Measurements from ENCODE around the gene RETN. TPM values are rescaled to one million over a fixed set of nuclear protein-coding genes. Genes with fewer than 3 reads are reported as not detected.

RETN gene
- total and polyA plus RNA-seq, 4 donors, result 2.6 TPM; not detected in 3

GRCh38 chr19:7650148-7650547 is 18.7 kb upstream of the RETN start:
- WGBS, 2 donors, result 41 to 42% methylated on average over 2 of the region's 2 CpGs
- intact Hi-C loops (cut with DNase I), result loop anchor here (2.0 to 10.0 kb wide), 3 partner anchors 29 to 147 kb away; no protein-coding TSS in a partner anchor
- Histone ChIP-seq H3K9me3 (ENCODE audit: control insufficient read depth, low read length) (no peaks in the 10 kb centered on the region), H3K4me1 (ENCODE audit: control insufficient read depth in 1 of 2, insufficient read depth in 2 of 2, low read length in 2 of 2) (no peaks in the 10 kb centered on the region), H3K36me3 (ENCODE audit: control insufficient read depth in 1 of 2, insufficient read depth in 2 of 2, low read length in 1 of 2) (no peaks in the 10 kb centered on the region), H3K27ac (ENCODE audit: low read depth in 1 of 2, low read length in 2 of 2) (no peak overlapping the region), H3K27me3 (ENCODE audit: control insufficient read depth in 1 of 2, insufficient read depth in 2 of 2, low read length in 1 of 2) (no peaks in the 10 kb centered on the region), H3K4me3 (ENCODE audit: low read length in 2 of 2) (no peak overlapping the region)
- ATAC-seq (ENCODE audit: low FRiP score) (no peak), DNase-seq (no peak)

- WGBS, 2 donors, result 3 to 4% methylated on average over 28 of the region's 28 CpGs
- Histone ChIP-seq H3K9me3 (ENCODE audit: control insufficient read depth, low read length) (no peaks in the 10 kb centered on the region), H3K27me3 (ENCODE audit: control insufficient read depth in 1 of 2, insufficient read depth in 2 of 2, low read length in 1 of 2) (no peaks in the 10 kb centered on the region), H3K36me3 (ENCODE audit: control insufficient read depth in 1 of 2, insufficient read depth in 2 of 2, low read length in 1 of 2) (no peaks in the 10 kb centered on the region), H3K4me3 (ENCODE audit: low read length in 2 of 2) (no peak overlapping the region), H3K27ac (ENCODE audit: low read depth in 1 of 2, low read length in 2 of 2) (no peak overlapping the region), H3K4me1 (ENCODE audit: control insufficient read depth in 1 of 2, insufficient read depth in 2 of 2, low read length in 2 of 2) (no peaks in the 10 kb centered on the region)
- ATAC-seq (ENCODE audit: low FRiP score) (peak; percentile 88), DNase-seq (peak; percentile 86 to 95)
- intact Hi-C loops (cut with DNase I), result loop anchor here (1.0 to 10.0 kb wide), 3 partner anchors 28 to 145 kb away; partner anchors contain the start of gene TRAPPC5 (in 1 of the 2)
These were observed 16.7 kb upstream of the RETN start for GRCh38 chr19:7652061-7652641.

GRCh38 chr19:7654401-7654800 is 14.4 kb upstream of the RETN start:
- WGBS, 2 donors, result 19 to 25% methylated on average over 8 of the region's 8 CpGs

GRCh38 chr19:7655581-7655980 is 13.3 kb upstream of the RETN start:
- 70% methylated on average over 8 of the region's 8 CpGs for WGBS, 2 donors
- Histone ChIP-seq H3K4me3 (ENCODE audit: low read length in 2 of 2) (no peak overlapping the region), H3K9me3 (ENCODE audit: control insufficient read depth, low read length) (no peaks in the 10 kb centered on the region), H3K27ac (ENCODE audit: low read depth in 1 of 2, low read length in 2 of 2) (no peak overlapping the region), H3K4me1 (ENCODE audit: control insufficient read depth in 1 of 2, insufficient read depth in 2 of 2, low read length in 2 of 2) (no peaks in the 10 kb centered on the region), H3K27me3 (ENCODE audit: control insufficient read depth in 1 of 2, insufficient read depth in 2 of 2, low read length in 1 of 2) (no peaks in the 10 kb centered on the region), H3K36me3 (ENCODE audit: control insufficient read depth in 1 of 2, insufficient read depth in 2 of 2, low read length in 1 of 2) (no peaks in the 10 kb centered on the region)
- DNase-seq, result no peak
- no peak for ATAC-seq (ENCODE audit: low FRiP score)
- intact Hi-C loops (cut with DNase I), result loop anchor here in 1 of 2 donors (10.0 kb wide), 1 partner anchor 139 kb away; no protein-coding TSS in a partner anchor

More at GRCh38 chr19:7654401-7654800, 14.4 kb upstream of the RETN start:
- H3K27me3 ChIP-seq (ENCODE audit: control insufficient read depth in 1 of 2, insufficient read depth in 2 of 2, low read length in 1 of 2), result no peaks in the 10 kb centered on the region
- ATAC-seq (ENCODE audit: low FRiP score), result no peak
- H3K36me3 ChIP-seq (ENCODE audit: control insufficient read depth in 1 of 2, insufficient read depth in 2 of 2, low read length in 1 of 2), result no peaks in the 10 kb centered on the region
- no peak for DNase-seq
- no peak overlapping the region for H3K27ac ChIP-seq (ENCODE audit: low read depth in 1 of 2, low read length in 2 of 2)
- intact Hi-C loops (cut with DNase I), result loop anchor here (5.0 to 10.0 kb wide), 2 partner anchors 140 to 143 kb away; no protein-coding TSS in a partner anchor
- no peaks in the 10 kb centered on the region for H3K4me1 ChIP-seq (ENCODE audit: control insufficient read depth in 1 of 2, insufficient read depth in 2 of 2, low read length in 2 of 2)
- H3K9me3 ChIP-seq (ENCODE audit: control insufficient read depth, low read length), result no peaks in the 10 kb centered on the region
- H3K4me3 ChIP-seq (ENCODE audit: low read length in 2 of 2), result no peak overlapping the region

GRCh38 chr19:7657131-7657751 is 11.6 kb upstream of the RETN start:
- no peak overlapping the region for H3K27ac ChIP-seq (ENCODE audit: low read depth in 1 of 2, low read length in 2 of 2)

GRCh38 chr19:7658219-7658686 is 10.6 kb upstream of the RETN start:
- intact Hi-C loops (cut with DNase I), result loop anchor here in 1 of 2 donors (10.0 kb wide), 1 partner anchor 137 kb away; no protein-coding TSS in a partner anchor
- 36 to 38% methylated on average over 9 of the region's 9 CpGs for WGBS, 2 donors
- H3K4me1 ChIP-seq (ENCODE audit: control insufficient read depth in 1 of 2, insufficient read depth in 2 of 2, low read length in 2 of 2), result no peaks in the 10 kb centered on the region
- no peak overlapping the region for H3K27ac ChIP-seq (ENCODE audit: low read depth in 1 of 2, low read length in 2 of 2)
- no peaks in the 10 kb centered on the region for H3K9me3 ChIP-seq (ENCODE audit: control insufficient read depth, low read length)
- H3K27me3 ChIP-seq (ENCODE audit: control insufficient read depth in 1 of 2, insufficient read depth in 2 of 2, low read length in 1 of 2), result no peaks in the 10 kb centered on the region
- no peak for DNase-seq
- no peak for ATAC-seq (ENCODE audit: low FRiP score)
- H3K4me3 ChIP-seq (ENCODE audit: low read length in 2 of 2), result no peak overlapping the region
- H3K36me3 ChIP-seq (ENCODE audit: control insufficient read depth in 1 of 2, insufficient read depth in 2 of 2, low read length in 1 of 2), result no peaks in the 10 kb centered on the region

More at GRCh38 chr19:7657131-7657751, 11.6 kb upstream of the RETN start:
- Histone ChIP-seq H3K36me3 (ENCODE audit: control insufficient read depth in 1 of 2, insufficient read depth in 2 of 2, low read length in 1 of 2) (no peaks in the 10 kb centered on the region), H3K4me1 (ENCODE audit: control insufficient read depth in 1 of 2, insufficient read depth in 2 of 2, low read length in 2 of 2) (no peaks in the 10 kb centered on the region), H3K27me3 (ENCODE audit: control insufficient read depth in 1 of 2, insufficient read depth in 2 of 2, low read length in 1 of 2) (no peaks in the 10 kb centered on the region), H3K9me3 (ENCODE audit: control insufficient read depth, low read length) (no peaks in the 10 kb centered on the region), H3K4me3 (ENCODE audit: low read length in 2 of 2) (no peak overlapping the region)
- 39 to 45% methylated on average over 14 of the region's 14 CpGs for WGBS, 2 donors
- ATAC-seq (ENCODE audit: low FRiP score) (no peak), DNase-seq (peak in 1 of 2 donors; percentile 55)
- intact Hi-C loops (cut with DNase I), result loop anchor here in 1 of 2 donors (10.0 kb wide), 1 partner anchor 138 kb away; no protein-coding TSS in a partner anchor

GRCh38 chr19:7661744-7662538 is 6.9 kb upstream of the RETN start:
- H3K27me3 ChIP-seq (ENCODE audit: control insufficient read depth in 1 of 2, insufficient read depth in 2 of 2, low read length in 1 of 2), result no peaks in the 10 kb centered on the region
- intact Hi-C loops (cut with DNase I), result no loop called here

GRCh38 chr19:7662657-7663056 is 6.2 kb upstream of the RETN start:
- 84 to 86% methylated on average over 14 of the region's 14 CpGs for WGBS, 2 donors
- H3K27ac ChIP-seq (ENCODE audit: low read depth in 1 of 2, low read length in 2 of 2), result no peak overlapping the region
- H3K36me3 ChIP-seq (ENCODE audit: control insufficient read depth in 1 of 2, insufficient read depth in 2 of 2, low read length in 1 of 2), result no peaks in the 10 kb centered on the region
- no peaks in the 10 kb centered on the region for H3K27me3 ChIP-seq (ENCODE audit: control insufficient read depth in 1 of 2, insufficient read depth in 2 of 2, low read length in 1 of 2)
- ATAC-seq (ENCODE audit: low FRiP score), result no peak
- no peaks in the 10 kb centered on the region for H3K9me3 ChIP-seq (ENCODE audit: control insufficient read depth, low read length)
- intact Hi-C loops (cut with DNase I), result no loop called here
- H3K4me1 ChIP-seq (ENCODE audit: control insufficient read depth in 1 of 2, insufficient read depth in 2 of 2, low read length in 2 of 2), result no peaks in the 10 kb centered on the region
- H3K4me3 ChIP-seq (ENCODE audit: low read length in 2 of 2), result no peak overlapping the region
- no peak for DNase-seq

More at GRCh38 chr19:7661744-7662538, 6.9 kb upstream of the RETN start:
- Histone ChIP-seq H3K4me3 (ENCODE audit: low read length in 2 of 2) (no peak overlapping the region), H3K4me1 (ENCODE audit: control insufficient read depth in 1 of 2, insufficient read depth in 2 of 2, low read length in 2 of 2) (no peaks in the 10 kb centered on the region), H3K36me3 (ENCODE audit: control insufficient read depth in 1 of 2, insufficient read depth in 2 of 2, low read length in 1 of 2) (no peaks in the 10 kb centered on the region), H3K27ac (ENCODE audit: low read depth in 1 of 2, low read length in 2 of 2) (no peak overlapping the region), H3K9me3 (ENCODE audit: control insufficient read depth, low read length) (no peaks in the 10 kb centered on the region)
- DNase-seq (no peak), ATAC-seq (ENCODE audit: low FRiP score) (no peak)
- WGBS, 2 donors, result 78 to 80% methylated on average over 8 of the region's 8 CpGs

All from aorta (tissue), 5 donors.